RWPE2 (cell line): Measurements from ENCODE around the gene DNAJB11.

ENCODE experiments used
- ATAC-seq: fragments of 200-7000 bp; cut with Tn5 transposase; 3 replicates; pipeline ENCODE4 v1.9.1; 2021; ENCODE audit warnings: low read depth
- DNase-seq: peaks from one replicate; pipeline ENCODE4 v3.0.0-alpha.2; 2020; ENCODE audit warnings: low spot score
- H3K27ac ChIP-seq: fragments of 450-650 bp; 2 replicates; pipeline ENCODE4 v1.5.1; 2017; ENCODE audit warnings: mild to moderate bottlenecking; ENCODE audit not compliant: poor library complexity, severe bottlenecking
- H3K27me3 ChIP-seq: fragments of 250-450 bp; sonication (Bioruptor Pico); 2 replicates; pipeline ENCODE4 v1.5.1; 2021; ENCODE audit warnings: mild to moderate bottlenecking, moderate library complexity; ENCODE audit not compliant: insufficient read depth, poor library complexity, severe bottlenecking
- H3K36me3 ChIP-seq: fragments of 250-450 bp; sonication (Bioruptor Pico); 2 replicates; pipeline ENCODE4 v1.5.1; 2020; ENCODE audit warnings: low read depth, mild to moderate bottlenecking, moderate library complexity
- H3K4me1 ChIP-seq: fragments of 250-450 bp; sonication (Bioruptor Pico); 2 replicates; pipeline ENCODE4 v1.5.1; 2021; ENCODE audit warnings: mild to moderate bottlenecking, moderate library complexity; ENCODE audit not compliant: insufficient read depth, poor library complexity, severe bottlenecking
- H3K4me3 ChIP-seq: fragments of 250-450 bp; sonication (Bioruptor Pico); 2 replicates; pipeline ENCODE4 v1.5.1; 2021; ENCODE audit warnings: mild to moderate bottlenecking, moderate library complexity; ENCODE audit not compliant: severe bottlenecking
- H3K9me3 ChIP-seq: fragments of 250-450 bp; sonication (Bioruptor Pico); 2 replicates; pipeline ENCODE4 v1.5.1; 2021; ENCODE audit warnings: mild to moderate bottlenecking, moderate library complexity; ENCODE audit not compliant: severe bottlenecking
- TF ChIP-seq, protein P1 (sequence below): fragments of 450-650 bp; IDR thresholded peaks from one replicate; pipeline ENCODE4 v1.5.1; 2017; ENCODE audit warnings: mild to moderate bottlenecking, moderate library complexity; ENCODE audit not compliant: poor library complexity, severe bottlenecking

Gene DNAJB11

DNA sequence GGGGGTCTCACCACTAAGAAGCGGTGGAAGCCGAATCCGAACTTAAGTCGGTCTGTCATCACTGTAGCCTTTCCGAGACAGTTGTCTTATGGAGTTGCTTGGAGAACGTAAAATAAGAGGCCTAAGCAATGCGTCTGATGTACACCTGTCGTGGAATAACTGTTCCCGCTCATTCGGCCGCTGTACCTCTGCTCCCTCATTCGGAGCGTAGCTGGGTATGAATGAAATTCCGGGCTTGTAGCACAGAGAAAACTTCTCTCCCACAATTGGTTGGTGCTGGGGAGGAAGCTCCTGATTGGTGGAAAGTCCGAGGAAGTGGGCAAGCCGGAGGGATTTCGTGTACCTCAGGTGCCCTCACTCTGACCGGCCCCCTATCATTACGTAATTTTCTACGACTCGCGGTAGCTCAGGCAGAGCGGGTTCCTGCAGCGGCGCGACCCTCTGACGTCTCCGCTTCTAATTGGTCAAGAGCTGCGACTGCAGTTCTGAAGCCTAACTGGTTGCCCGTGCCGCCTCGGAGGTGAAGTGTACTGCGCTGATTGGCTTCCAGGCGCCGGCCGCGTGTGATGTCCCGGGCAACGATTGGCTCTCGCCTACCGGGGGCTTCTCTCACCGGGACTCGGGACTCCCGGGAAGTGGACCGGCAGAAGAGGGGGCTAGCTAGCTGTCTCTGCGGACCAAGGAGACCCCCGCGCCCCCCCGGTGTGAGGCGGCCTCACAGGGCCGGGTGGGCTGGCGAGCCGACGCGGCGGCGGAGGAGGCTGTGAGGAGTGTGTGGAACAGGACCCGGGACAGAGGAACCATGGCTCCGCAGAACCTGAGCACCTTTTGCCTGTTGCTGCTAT lies at the start of gene DNAJB11:
DNAJB11 (plus strand) TSS at position 625 of the 845 bp plus-strand sequence; CDS start at position 803, 178 bp downstream.
- TF ChIP-seq, protein P1, sequence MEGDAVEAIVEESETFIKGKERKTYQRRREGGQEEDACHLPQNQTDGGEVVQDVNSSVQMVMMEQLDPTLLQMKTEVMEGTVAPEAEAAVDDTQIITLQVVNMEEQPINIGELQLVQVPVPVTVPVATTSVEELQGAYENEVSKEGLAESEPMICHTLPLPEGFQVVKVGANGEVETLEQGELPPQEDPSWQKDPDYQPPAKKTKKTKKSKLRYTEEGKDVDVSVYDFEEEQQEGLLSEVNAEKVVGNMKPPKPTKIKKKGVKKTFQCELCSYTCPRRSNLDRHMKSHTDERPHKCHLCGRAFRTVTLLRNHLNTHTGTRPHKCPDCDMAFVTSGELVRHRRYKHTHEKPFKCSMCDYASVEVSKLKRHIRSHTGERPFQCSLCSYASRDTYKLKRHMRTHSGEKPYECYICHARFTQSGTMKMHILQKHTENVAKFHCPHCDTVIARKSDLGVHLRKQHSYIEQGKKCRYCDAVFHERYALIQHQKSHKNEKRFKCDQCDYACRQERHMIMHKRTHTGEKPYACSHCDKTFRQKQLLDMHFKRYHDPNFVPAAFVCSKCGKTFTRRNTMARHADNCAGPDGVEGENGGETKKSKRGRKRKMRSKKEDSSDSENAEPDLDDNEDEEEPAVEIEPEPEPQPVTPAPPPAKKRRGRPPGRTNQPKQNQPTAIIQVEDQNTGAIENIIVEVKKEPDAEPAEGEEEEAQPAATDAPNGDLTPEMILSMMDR: no peak
- H3K4me1 ChIP-seq: peaks cover 14% of the 10 kb centered on the region

DNA sequence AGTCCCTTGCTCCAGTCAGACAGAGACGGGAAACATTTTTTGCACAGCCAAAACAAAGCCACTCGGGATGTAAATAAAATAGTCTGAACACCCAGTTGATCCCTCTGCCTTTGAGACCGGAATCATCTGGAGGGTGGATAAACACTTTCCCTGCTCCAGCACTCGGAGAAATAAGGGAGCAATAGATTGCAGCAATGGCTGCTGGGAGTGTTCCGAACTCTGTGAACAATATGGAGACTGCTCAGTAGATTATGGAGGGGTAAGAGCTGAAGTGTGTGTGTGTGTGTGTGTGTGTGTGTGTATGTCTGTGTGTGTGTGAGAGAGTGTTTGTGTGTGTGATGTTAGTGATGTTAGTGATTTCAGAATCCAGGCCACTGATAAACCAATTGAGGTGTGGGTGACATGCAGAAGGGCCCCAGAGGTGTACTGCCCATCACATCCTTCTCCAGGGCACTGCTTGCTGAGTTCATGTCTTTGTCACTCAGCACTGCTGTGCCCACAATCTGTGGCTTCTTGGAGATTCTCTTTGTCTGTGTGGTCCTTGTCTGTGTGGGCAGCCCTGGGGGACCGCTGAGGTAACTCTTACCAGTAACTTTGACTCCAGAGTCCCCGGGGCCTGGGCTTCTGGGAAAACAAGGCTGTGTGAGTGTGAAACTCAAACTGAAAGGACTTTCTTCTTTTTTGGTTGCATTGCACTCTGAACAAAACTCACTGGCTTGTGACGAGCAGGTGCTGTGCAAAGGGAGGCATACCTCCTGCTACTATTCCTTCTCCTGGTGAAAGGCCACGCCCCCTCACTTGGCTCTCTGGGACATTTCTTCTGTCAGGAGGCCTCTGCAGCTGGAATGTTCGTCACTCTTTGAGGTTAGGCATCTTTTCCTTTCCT lies 49.3 kb upstream of the DNAJB11 start:
- H3K4me1 ChIP-seq: no peaks in the 10 kb centered on the region
- DNase-seq (no peak), ATAC-seq (no peak)
- no peaks in the 10 kb centered on the region for H3K36me3 ChIP-seq
- H3K27me3 ChIP-seq: no peaks in the 10 kb centered on the region
- no peak overlapping the region for H3K4me3 ChIP-seq
- H3K27ac ChIP-seq: no peak overlapping the region
- TF ChIP-seq, protein P1: no peak
- H3K9me3 ChIP-seq: no peaks in the 10 kb centered on the region

More for the DNA sequence above, at the start of gene DNAJB11:
- Histone ChIP-seq H3K9me3 (no peaks in the 10 kb centered on the region), H3K27me3 (no peaks in the 10 kb centered on the region), H3K4me3 (peak within 1 kb of the TSS; percentile 97), H3K36me3 (peaks cover 37% of the 10 kb centered on the region), H3K27ac (peak within 1 kb of the TSS; percentile 42)
- DNase-seq (peak; percentile 99), ATAC-seq (peak; percentile 88)

DNA sequence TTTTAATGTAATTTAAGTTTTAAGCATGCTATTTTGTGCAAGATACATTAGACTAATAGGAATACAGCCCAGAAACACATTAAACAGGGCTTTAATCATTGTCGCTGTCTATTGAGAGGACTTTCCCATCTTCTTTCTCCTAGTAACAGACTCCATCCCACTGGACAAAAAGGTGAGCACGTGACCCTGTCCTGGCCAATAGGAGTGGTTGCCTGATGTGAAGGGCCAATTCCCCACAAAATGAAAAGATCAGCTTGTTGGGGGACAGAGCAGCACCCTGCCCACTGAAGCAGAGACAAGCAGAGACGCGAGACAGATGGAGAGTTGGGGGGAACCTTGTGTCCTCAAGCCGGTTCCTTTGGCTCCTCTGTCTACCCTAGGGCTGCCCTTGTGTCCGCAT lies 47.5 kb upstream of the DNAJB11 start:
- TF ChIP-seq, protein P1: no peak
- H3K4me1 ChIP-seq: no peaks in the 10 kb centered on the region
- no peaks in the 10 kb centered on the region for H3K36me3 ChIP-seq
- ATAC-seq: no peak
- no peak overlapping the region for H3K4me3 ChIP-seq
- H3K27me3 ChIP-seq: no peaks in the 10 kb centered on the region
- no peaks in the 10 kb centered on the region for H3K9me3 ChIP-seq
- H3K27ac ChIP-seq: no peak overlapping the region
- no peak for DNase-seq

DNA sequence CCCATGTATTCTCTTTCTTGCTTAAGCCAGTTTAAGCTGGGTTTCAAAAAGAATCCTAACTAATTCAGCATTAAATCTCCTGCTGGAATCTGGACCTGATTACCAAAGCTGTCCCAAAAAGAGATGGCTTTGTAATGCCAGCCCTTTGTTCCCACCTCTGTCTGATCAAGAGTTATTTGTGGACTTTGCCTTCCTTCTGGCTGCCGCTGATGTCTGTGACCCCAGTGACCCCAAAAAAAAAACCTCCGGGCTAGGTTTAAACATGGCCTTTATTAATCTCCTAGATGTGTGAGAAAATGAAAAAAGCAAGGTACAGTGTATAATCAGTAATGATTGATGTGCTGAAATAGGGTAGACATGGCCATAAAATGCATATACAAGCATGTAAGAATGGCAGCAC lies 47.1 kb upstream of the DNAJB11 start:
- no peaks in the 10 kb centered on the region for H3K4me1 ChIP-seq
- TF ChIP-seq, protein P1: no peak
- H3K27me3 ChIP-seq: no peaks in the 10 kb centered on the region
- H3K36me3 ChIP-seq: no peaks in the 10 kb centered on the region
- DNase-seq: no peak
- H3K9me3 ChIP-seq: no peaks in the 10 kb centered on the region
- no peak overlapping the region for H3K4me3 ChIP-seq
- ATAC-seq: no peak
- no peak overlapping the region for H3K27ac ChIP-seq
